ENCODE results near the gene CALN1. TPM values are rescaled to one million over a fixed set of nuclear protein-coding genes. Genes with fewer than 3 reads are reported as not detected.

The CALN1 gene
- polyA plus RNA-seq, 1 donor (not counting 4 experiments of a cell fraction or from before 2014, with no cell fraction given): not detected

DNA sequence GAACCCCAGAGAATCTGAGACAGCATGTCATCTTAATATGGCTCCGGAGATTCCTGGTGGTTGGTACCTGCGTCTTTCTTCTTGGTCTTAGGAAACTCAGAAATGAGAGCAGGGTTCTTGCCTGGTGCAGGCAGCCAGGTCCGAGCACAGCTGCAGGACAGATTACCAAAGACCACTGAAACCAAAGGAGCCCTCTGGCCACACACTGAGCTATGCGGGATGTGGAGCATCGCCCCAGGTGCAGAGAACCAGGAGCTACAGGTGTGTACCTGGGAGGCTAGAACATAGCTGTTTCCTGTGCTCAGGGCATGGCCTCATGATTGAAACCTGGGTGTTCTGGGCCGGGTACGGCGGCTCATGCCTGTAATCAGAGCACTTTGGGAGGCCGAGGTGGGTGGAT lies 635.4 kb downstream of the CALN1 start:
- TF ChIP-seq EZH2 (IDR thresholded peaks at IDR 0.05; ENCODE audit: low read length) (no peak), CTCF (optimal IDR thresholded peaks at IDR 0.05 in 1 of 3, IDR thresholded peaks at IDR 0.05 in 1 of 3, conservative IDR thresholded peaks at IDR 0.05 in 1 of 3; ENCODE audit: extremely low read depth in 1 of 3, insufficient read depth in 2 of 3, low read length in 3 of 3) (no peak)
- H3K27me3 ChIP-seq (ENCODE audit: control insufficient read depth, extremely low read depth, insufficient read depth, low read length): no peaks in the 10 kb centered on the region
- H3K9me3 ChIP-seq (ENCODE audit: control insufficient read depth, low read depth, low read length): no peaks in the 10 kb centered on the region
- dilution Hi-C loops (cut with MboI; ENCODE audit: extremely low pct_ligation_motif_present, low sequenced_read_pairs): no loop called here
- FAIRE-seq: no peak
- no peaks in the 10 kb centered on the region for H3K79me2 ChIP-seq (ENCODE audit: control insufficient read depth, insufficient read depth, low read length)
- H2AFZ ChIP-seq (ENCODE audit: control insufficient read depth, low read length): no peak overlapping the region
- no peak overlapping the region for H3K4me3 ChIP-seq (ENCODE audit: control insufficient read depth in 2 of 3, extremely low read depth in 1 of 3, insufficient read depth in 2 of 3, low read depth in 1 of 3, low read length in 3 of 3)
- H3K4me1 ChIP-seq (ENCODE audit: control insufficient read depth, extremely low read depth, insufficient read depth, low read length): no peaks in the 10 kb centered on the region
- H4K20me1 ChIP-seq (ENCODE audit: control insufficient read depth, extremely low read depth, insufficient read depth, low read length): no peaks in the 10 kb centered on the region
- H3K9ac ChIP-seq (ENCODE audit: control insufficient read depth, extremely low read depth, insufficient read depth, low read length): no peak overlapping the region
- H3K4me2 ChIP-seq (ENCODE audit: control insufficient read depth, extremely low read depth, insufficient read depth, low read depth, low read length): no peak overlapping the region
- DNase-seq (ENCODE audit: low read depth, low spot score): no peak
- H3K9me1 ChIP-seq (ENCODE audit: control insufficient read depth, extremely low read depth, insufficient read depth, low read length): no peaks in the 10 kb centered on the region
- H3K27ac ChIP-seq (ENCODE audit: control insufficient read depth, insufficient read depth, low read length): no peak overlapping the region
- no peaks in the 10 kb centered on the region for H3K36me3 ChIP-seq (ENCODE audit: control insufficient read depth in 2 of 2, extremely low read depth in 1 of 2, insufficient read depth in 2 of 2, low read length in 2 of 2)

- Histone ChIP-seq H3K27ac (ENCODE audit: control insufficient read depth, insufficient read depth, low read length) (no peak overlapping the region), H3K4me2 (ENCODE audit: control insufficient read depth, extremely low read depth, insufficient read depth, low read depth, low read length) (no peak overlapping the region), H3K9me1 (ENCODE audit: control insufficient read depth, extremely low read depth, insufficient read depth, low read length) (no peaks in the 10 kb centered on the region), H3K27me3 (ENCODE audit: control insufficient read depth, extremely low read depth, insufficient read depth, low read length) (no peaks in the 10 kb centered on the region), H2AFZ (ENCODE audit: control insufficient read depth, low read length) (no peak overlapping the region), H3K79me2 (ENCODE audit: control insufficient read depth, insufficient read depth, low read length) (no peaks in the 10 kb centered on the region), H4K20me1 (ENCODE audit: control insufficient read depth, extremely low read depth, insufficient read depth, low read length) (no peaks in the 10 kb centered on the region), H3K9me3 (ENCODE audit: control insufficient read depth, low read depth, low read length) (no peaks in the 10 kb centered on the region), H3K9ac (ENCODE audit: control insufficient read depth, extremely low read depth, insufficient read depth, low read length) (no peak overlapping the region), H3K4me1 (ENCODE audit: control insufficient read depth, extremely low read depth, insufficient read depth, low read length) (no peaks in the 10 kb centered on the region), H3K36me3 (ENCODE audit: control insufficient read depth in 2 of 2, extremely low read depth in 1 of 2, insufficient read depth in 2 of 2, low read length in 2 of 2) (no peaks in the 10 kb centered on the region), H3K4me3 (ENCODE audit: control insufficient read depth in 2 of 3, extremely low read depth in 1 of 3, insufficient read depth in 2 of 3, low read depth in 1 of 3, low read length in 3 of 3) (no peak overlapping the region)
- dilution Hi-C loops (cut with MboI; ENCODE audit: extremely low pct_ligation_motif_present, low sequenced_read_pairs): no loop called here
- TF ChIP-seq EZH2 (IDR thresholded peaks at IDR 0.05; ENCODE audit: low read length) (no peak), CTCF (optimal IDR thresholded peaks at IDR 0.05 in 1 of 3, IDR thresholded peaks at IDR 0.05 in 1 of 3, conservative IDR thresholded peaks at IDR 0.05 in 1 of 3; ENCODE audit: extremely low read depth in 1 of 3, insufficient read depth in 2 of 3, low read length in 3 of 3) (no peak)
- DNase-seq (ENCODE audit: low read depth, low spot score): no peak
- no peak for FAIRE-seq
Measured at GRCh38 chr7:71775648-71776047, 636.5 kb downstream of the CALN1 start.
